NCI-H2081 (cell line): ENCODE data around the gene C12orf50.
"Not testable (repeated sequence)": the region's sequence is repeated elsewhere in the genome, so short reads cannot be mapped to it uniquely, and the experiment has no call there.

Experiments used
- DNase-seq, 2 experiments: peaks; one replicate each; lab custom pipeline; 2025; lab: John Stamatoyannopoulos, UW

C12orf50 gene

DNA sequence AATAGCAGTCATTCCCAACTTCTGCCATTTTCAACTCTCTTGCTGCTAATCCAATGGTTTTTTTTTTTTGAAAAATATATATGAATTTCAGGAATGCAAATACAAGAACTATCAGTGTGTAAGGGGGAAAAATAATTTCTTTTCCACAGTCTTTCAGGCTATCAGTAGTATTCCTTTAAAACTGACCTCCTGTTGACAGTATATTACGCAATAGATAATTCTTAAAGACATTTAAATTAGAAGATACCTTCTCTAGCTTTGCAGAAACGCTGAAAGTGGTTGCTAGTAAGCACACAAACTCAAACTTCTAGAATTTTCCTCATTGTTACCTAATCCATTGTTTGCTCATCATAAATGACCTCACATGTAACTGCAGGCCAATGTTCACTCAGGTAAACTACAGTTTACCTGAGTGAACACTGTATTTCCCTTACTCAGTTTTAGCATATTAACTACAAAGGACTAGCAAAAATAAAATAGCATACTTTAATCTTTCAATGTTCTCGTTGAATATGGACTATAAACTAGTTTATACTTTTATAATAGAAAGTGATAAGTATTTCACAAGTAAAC is at the start of gene C12orf50:
Gene C12orf50, minus strand, starts transcription at position 309 of the 573 bp plus-strand sequence. CDS start 2,439 bp downstream, outside the sequence.
- DNase-seq: no peak

GRCh38 chr12:88067301-88067700 is 38.1 kb upstream of the C12orf50 start:
- no peak for DNase-seq

GRCh38 chr12:88063375-88063774 is 34.2 kb upstream of the C12orf50 start:
- DNase-seq: no peak

GRCh38 chr12:88062474-88062873 is 33.3 kb upstream of the C12orf50 start:
- no peak for DNase-seq

GRCh38 chr12:88058719-88059077 is 29.5 kb upstream of the C12orf50 start:
- DNase-seq: no peak

DNA sequence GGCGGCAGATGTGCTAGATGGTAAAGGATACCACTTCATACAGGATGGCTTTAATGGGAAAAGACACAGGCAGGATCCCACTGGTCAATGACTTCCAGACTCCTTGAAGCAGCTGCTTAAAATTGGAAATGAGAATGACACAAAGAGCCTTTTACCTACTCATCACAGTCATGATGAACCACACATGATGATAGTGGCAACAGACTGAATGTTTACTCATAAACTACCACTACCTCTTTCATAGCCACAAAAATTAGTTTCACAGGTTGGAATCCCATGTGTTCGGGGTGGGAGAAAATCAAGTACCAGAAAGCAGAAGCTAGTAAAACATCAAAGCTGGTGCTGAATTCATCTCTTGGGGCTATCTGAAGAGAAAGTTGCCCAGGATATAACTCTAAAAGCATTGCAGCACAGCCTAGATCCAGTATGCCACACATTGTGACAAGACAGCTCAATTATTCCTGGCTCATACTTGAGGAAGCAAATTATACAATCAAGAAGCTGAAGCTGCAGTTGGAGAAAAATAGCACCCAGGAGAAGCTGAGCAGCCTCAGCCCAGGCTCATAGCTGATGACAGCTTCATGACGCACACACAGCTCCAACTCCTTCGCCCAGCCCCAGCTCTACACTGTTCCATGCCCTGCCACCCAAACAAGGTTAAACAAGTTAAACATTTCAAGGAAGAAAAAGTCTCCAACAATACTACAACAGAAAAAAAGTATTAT is 29.0 kb upstream of the C12orf50 start:
- no peak for DNase-seq

- DNase-seq: no peak
Observed at GRCh38 chr12:88056571-88056970, 27.4 kb upstream of the C12orf50 start.

- peak; percentile 31 to 41 for DNase-seq
Observed at GRCh38 chr12:88052686-88053085, 23.5 kb upstream of the C12orf50 start.

DNA sequence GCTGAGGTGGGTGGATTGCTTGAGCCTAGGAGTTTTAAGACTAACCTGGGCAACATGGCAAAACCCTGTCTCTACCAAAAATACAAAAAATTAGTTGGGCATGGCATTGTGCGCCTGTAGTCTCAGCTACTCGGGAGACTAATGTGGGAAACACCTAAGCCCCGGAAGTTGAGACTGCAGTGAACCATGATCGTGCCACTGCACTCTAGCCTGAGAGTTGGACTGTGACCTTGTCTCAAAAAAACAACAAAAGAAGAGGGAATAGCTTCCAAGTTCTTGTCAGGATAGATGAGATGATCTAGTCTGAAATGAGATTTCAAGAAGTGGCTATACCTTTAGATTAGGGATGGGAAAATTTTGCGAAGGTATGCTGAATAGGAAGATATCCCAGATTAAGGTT is 14.8 kb upstream of the C12orf50 start:
- DNase-seq: no peak

DNA sequence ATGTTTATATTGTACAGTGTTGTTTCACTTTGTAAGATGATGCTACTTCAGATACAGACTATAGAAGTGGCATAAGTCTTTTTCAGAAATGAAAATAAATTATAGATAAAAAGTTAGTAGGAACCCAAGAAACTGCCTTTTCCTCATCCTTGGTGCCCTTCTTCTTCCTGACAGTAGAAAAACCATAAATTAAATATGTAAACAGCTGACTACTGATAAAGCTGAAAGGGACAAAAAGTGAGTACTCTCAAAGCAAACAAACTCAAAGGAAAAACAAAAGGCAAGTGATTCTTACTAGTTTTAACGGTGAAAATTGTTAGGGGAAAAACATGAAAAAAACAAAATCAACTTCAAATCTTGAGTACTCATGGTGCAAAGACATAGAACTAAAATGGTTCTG is 8.6 kb upstream of the C12orf50 start:
- DNase-seq: no peak

- DNase-seq: no peak
Observed at GRCh38 chr12:88036353-88036965, 7.3 kb upstream of the C12orf50 start.

DNA sequence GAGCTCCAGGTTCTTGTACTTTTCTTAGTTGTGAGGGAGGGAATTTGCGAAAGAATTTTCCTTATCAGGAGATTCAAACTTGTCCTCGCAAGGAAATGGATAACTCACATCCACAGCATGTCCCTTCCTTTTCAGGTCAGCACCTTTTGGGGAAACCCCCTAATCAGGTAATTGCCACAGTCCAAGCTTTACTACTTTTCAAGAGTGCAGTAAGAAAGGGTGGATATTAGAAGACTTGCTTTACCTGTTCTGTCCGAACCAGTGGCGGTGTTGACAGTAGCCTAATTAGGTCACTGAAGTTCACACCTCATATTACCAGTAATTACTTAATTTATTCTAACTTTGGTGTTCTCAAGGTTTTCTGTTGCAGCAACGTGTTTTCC is 6.7 kb upstream of the C12orf50 start:
- DNase-seq: no peak

- peak; percentile 92 to 93 for DNase-seq
Observed at GRCh38 chr12:88035271-88035906, 6.2 kb upstream of the C12orf50 start.

GRCh38 chr12:88031161-88031560 is 2.0 kb upstream of the C12orf50 start:
- not testable (repeated sequence) for DNase-seq

DNA sequence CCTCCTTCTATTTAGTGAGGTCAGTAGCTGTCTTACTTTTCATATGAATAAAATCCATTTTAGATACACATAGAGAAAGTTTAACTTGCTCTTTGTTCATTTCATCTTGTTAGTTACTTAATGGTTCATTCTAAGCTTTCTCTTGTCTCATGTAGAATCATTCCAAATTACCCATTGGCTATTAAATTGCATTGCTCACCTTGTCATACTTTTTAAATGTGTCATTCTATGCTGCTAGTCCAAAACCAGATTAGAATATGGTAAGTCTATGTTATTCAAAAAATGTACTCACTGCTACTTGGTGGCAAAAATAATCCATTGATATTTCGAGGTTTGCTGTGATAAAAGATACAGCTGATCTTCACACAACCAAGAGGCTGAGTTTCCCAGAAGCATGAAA is 3.0 kb downstream of the C12orf50 start:
- no peak for DNase-seq

DNA sequence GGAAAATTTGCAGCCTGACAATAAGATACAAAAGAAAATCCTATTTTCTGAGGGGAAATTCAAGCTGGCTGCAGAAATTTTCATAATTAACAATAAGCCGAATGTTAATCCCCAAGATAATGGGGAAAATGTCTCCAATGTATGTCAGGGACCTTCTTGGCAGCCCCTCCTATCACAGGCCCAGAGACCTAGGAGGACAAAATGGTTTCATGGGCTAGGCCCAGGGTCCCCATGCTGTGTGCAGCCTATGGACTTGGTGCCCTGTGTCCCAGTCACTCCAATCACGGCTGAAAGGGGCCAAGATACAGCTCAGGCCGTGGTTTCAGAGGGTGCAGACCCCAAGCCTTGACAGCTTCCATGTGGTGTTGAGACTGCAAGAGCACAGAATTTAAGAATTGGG is 11.2 kb downstream of the C12orf50 start:
- DNase-seq: no peak

DNA sequence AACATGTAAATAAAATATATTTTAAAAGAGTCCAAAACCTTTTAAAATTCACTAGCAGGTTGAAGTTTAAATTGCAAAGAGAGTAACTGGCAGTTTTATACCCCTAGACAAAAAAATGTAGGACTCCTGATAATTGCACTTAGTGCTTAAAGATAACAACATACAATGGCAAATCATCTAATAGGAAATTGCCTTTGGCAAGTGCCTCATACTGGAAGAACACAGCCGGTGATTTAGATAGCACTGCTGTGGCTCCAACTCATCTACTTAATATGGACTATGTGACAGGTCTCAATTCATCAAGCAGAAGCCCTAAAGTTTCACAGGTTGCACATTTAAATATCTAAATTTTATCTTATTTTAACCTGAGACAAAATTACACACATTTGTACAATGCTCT is 13.4 kb downstream of the C12orf50 start:
- no peak for DNase-seq

DNA sequence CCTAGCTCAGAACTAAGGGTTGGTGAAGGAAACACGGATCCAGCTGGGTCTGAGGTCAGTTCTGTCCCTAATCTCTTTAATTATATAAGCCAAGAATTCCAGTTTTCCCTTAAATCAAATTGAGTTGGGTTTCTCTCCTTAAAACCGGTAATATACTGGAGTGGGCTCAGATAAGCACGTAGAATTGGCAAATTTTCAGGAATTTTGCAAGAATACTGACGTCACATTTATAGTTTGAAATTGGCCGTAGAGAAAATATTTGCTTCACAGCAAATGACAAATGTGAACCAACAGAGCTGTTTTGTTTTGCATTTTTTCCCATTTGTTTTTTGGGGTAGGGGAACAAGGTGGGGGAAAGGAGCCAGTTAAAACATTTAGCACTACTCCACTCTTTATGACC is 17.4 kb downstream of the C12orf50 start:
- DNase-seq: no peak

- no peak for DNase-seq
Observed at GRCh38 chr12:88006351-88006750, 22.9 kb downstream of the C12orf50 start.

DNA sequence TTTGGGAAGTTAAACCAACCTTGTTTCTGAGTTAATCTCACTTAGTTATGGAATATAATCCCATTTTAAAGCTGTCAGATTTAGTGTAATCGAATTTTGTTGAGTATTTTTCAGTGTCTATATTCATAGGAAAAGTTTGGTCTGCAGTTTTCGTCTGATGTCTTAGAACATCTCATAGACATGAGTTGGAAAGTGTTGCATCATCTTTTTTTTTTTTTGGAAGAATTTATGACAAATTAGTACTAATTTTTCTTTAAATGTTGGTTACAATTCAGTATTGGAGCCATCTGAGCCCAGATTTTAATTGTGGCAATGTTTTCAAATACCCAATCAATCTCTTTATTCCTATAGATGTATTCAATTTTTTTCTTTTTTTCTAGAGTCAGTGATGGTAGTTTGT is 27.9 kb downstream of the C12orf50 start:
- DNase-seq: no peak

DNA sequence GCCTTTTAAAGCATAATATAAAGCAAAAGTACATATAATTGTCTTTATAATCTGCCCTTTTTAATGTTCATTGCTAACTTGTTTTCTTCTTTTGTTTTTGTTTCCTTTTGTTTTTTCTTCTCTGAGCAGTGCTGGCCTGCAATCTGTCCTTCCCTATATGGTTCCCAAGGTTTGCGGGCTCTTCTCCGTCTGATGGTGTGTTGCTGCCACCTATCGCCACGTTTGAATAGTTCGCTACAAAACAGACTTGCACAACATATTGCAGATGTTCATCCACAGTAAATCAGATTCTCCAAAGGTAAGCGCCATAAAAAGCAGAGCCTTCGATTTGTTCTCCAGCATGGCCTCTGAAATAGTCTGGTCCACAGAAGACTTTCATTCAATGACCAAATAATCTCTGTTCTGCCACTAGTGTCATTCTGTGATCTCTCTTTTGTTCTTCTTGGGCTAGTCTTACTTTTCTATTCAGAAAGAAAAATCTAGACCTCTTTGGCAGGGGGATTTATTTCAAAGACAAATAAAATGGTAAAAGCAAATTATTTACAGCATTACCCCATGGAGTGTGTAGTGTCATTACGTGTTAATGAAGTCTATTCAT is 33.5 kb downstream of the C12orf50 start:
- DNase-seq: peak; percentile 69 to 83

- DNase-seq: no peak
Observed at GRCh38 chr12:87991483-87991882, 37.7 kb downstream of the C12orf50 start.

DNA sequence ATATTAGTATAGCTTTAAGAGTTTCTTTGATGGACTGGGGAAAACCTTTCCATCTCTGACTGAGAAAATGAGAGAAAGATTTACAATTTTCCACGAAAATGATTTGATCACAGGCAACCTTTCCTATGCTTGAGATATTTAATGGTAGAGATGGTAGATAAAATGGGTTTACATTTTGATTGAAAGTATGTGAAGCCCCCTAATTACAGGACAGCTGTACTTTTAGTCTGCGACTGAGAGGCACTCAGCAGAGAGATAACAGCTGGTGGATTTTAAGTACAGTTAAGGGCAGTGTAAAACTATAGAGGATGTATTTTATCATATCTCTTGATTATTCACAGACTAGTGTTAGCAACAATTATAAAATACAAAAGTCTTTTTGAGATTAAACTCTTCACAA is 40.7 kb downstream of the C12orf50 start:
- DNase-seq: no peak
